K562 (cell line): ENCODE measurements around the gene SLC16A1. TPM values are rescaled to one million over a fixed set of nuclear protein-coding genes. Genes with fewer than 3 reads are reported as not detected.

ENCODE experiments used
- CAMTA2 ChIP-seq: fragments of 250-450 bp; sonication (Bioruptor Pico); conservative IDR thresholded peaks from 2 replicates; pipeline ENCODE4 v1.5.1; 2022
- EP300 ChIP-seq: IDR thresholded peaks from 2 replicates; pipeline ENCODE4 v1.6.1; 2012; ENCODE audit warnings: low read length, improper control_type of control experiment
- FOS ChIP-seq: IDR thresholded peaks from 3 replicates; pipeline ENCODE4 v1.6.1; 2011; ENCODE audit not compliant: insufficient read length; ENCODE audit errors: extremely low read depth
- HDAC1 ChIP-seq, 2 experiments: fragments of 450-650 bp; IDR thresholded peaks; 2 replicates each; pipeline ENCODE4 v1.6.1; 2016 to 2017; ENCODE audit warnings: inconsistent platforms in 1 of 2, mild to moderate bottlenecking in 1 of 2, moderate library complexity in 1 of 2
- MLLT1 ChIP-seq, 2 experiments: fragments of 450-650 bp; IDR thresholded peaks; 2 replicates each; pipeline ENCODE4 v1.6.1; 2016
- NFATC3 ChIP-seq: fragments of 450-650 bp; IDR thresholded peaks from 2 replicates; pipeline ENCODE4 v1.6.1; 2017; ENCODE audit warnings: mild to moderate bottlenecking
- TARDBP ChIP-seq: fragments of 450-650 bp; IDR thresholded peaks from 2 replicates; pipeline ENCODE4 v1.6.1; 2016
- TFAM ChIP-seq: fragments of 250-450 bp; sonication (Bioruptor Pico); conservative IDR thresholded peaks from 2 replicates; pipeline ENCODE4 v1.5.0; 2021; ENCODE audit warnings: mild to moderate bottlenecking, moderate library complexity
- TGIF2 ChIP-seq: sonication (generic); formaldehyde crosslinking; IDR thresholded peaks from 2 replicates; pipeline ENCODE4 v1.8.1; 2022; ENCODE audit warnings: mild to moderate bottlenecking, missing genetic modification reagents, moderate library complexity
- YY1 ChIP-seq, 3 experiments: IDR thresholded peaks; 2 replicates each; pipeline ENCODE4 v1.6.1; 2011; ENCODE audit warnings: low read length in 2 of 3, mild to moderate bottlenecking in 2 of 3, moderate library complexity in 2 of 3, borderline replicate concordance in 1 of 3, control low read depth in 1 of 3, low read depth in 1 of 3; ENCODE audit not compliant: insufficient read depth in 3 of 3, insufficient replicate concordance in 2 of 3, control insufficient read depth in 1 of 3, insufficient read length in 1 of 3; ENCODE audit errors: extremely low read depth in 1 of 3
- ZBTB34 ChIP-seq: fragments of 250-450 bp; sonication (Bioruptor Pico); IDR thresholded peaks from 2 replicates; pipeline ENCODE4 v1.8.0; 2021; ENCODE audit warnings: mild to moderate bottlenecking, moderate library complexity
- ZNF146 ChIP-seq: IDR thresholded peaks from one replicate; pipeline ENCODE4 v1.6.1; 2018; ENCODE audit warnings: missing compliant biosample characterization; ENCODE audit not compliant: unreplicated experiment
- ZNF184 ChIP-seq: sonication (generic); formaldehyde crosslinking; IDR thresholded peaks from 2 replicates; pipeline ENCODE4 v1.5.0; 2020; ENCODE audit warnings: missing genetic modification reagents
- ZNF778 ChIP-seq: fragments of 450-650 bp; formaldehyde crosslinking; IDR thresholded peaks from 2 replicates; pipeline ENCODE4 v1.4.0; 2020; ENCODE audit warnings: mild to moderate bottlenecking, moderate library complexity
- ZNF79 ChIP-seq: fragments of 250-450 bp; sonication (Bioruptor Pico); IDR thresholded peaks from 2 replicates; pipeline ENCODE4 v1.4.0; 2020; ENCODE audit warnings: low read depth, mild to moderate bottlenecking, moderate library complexity
- ZSCAN32 ChIP-seq: fragments of 450-650 bp; formaldehyde crosslinking; IDR thresholded peaks from 2 replicates; pipeline ENCODE4 v1.4.0; 2020; ENCODE audit warnings: mild to moderate bottlenecking, moderate library complexity
- polyA plus RNA-seq, 8 experiments: library from polyadenylated mRNA; depleted of rRNA in 4 of 8; stranded (reverse) in 5 of 8; unstranded in 3 of 8; fragments of >200 nt; fragmentation: Nextera tagmentation in 2 of 8; fragmentation: Illumina TruSeq in 1 of 8; extraction: Ambion mirVana in 2 of 8; extraction: Trizol in 1 of 8; gene quantifications; 2 replicates each; pipeline versions ENCODE4 v1.2.1 to v1.2.3, GENCODE V29; 2011 to 2014; ENCODE audit warnings: inconsistent platforms in 1 of 8, missing spikeins in 1 of 8
- total RNA-seq, 7 experiments: library from RNA; depleted of rRNA in 6 of 7; stranded (reverse); fragments of >200 nt in 6 of 7; fragmentation: Illumina TruSeq in 2 of 7; extraction: Trizol in 2 of 7; gene quantifications; 2 replicates each; pipeline versions ENCODE4 v1.2.1 to v1.2.3, GENCODE V29; 2011 to 2021; ENCODE audit warnings: low replicate concordance in 1 of 7
- TF ChIP-seq, protein P1 (sequence below): fragments of 450-650 bp; IDR thresholded peaks from 2 replicates; pipeline ENCODE4 v1.6.1; 2018; ENCODE audit not compliant: partially characterized antibody
- TF ChIP-seq, protein P2 (sequence below), 3 experiments: fragments of 200-800 bp in 1 of 3; sonication (Bioruptor generic) in 1 of 3; sonication (generic) in 1 of 3; formaldehyde crosslinking in 1 of 3; IDR thresholded peaks; 2 replicates each; pipeline versions ENCODE4 v1.6.1 to v1.8.0; 2016 to 2022; ENCODE audit warnings: mild to moderate bottlenecking in 2 of 3, missing compliant biosample characterization in 2 of 3, missing genetic modification characterization in 2 of 3, missing genetic modification reagents in 1 of 3
- TF ChIP-seq, protein P3 (sequence below): sonication (generic); formaldehyde crosslinking; IDR thresholded peaks from 2 replicates; pipeline ENCODE4 v1.9.0; 2022; ENCODE audit warnings: mild to moderate bottlenecking, missing genetic modification reagents

SLC16A1 gene
- total and polyA plus RNA-seq, 9 of the 15 experiments (the other 6 are each of a cell fraction or from before 2014, with no cell fraction given) = 73.1 to 244 (median 117) TPM

- TF ChIP-seq TARDBP = peak; percentile 96
- TF ChIP-seq ZSCAN32 (CRISPR knock-in tag) = 0 out of 2 replicates have a peak, but pooled peaks have one; percentile 42
- no peak for TF ChIP-seq TFAM (CRISPR knock-in tag)
- TF ChIP-seq, protein P1, sequence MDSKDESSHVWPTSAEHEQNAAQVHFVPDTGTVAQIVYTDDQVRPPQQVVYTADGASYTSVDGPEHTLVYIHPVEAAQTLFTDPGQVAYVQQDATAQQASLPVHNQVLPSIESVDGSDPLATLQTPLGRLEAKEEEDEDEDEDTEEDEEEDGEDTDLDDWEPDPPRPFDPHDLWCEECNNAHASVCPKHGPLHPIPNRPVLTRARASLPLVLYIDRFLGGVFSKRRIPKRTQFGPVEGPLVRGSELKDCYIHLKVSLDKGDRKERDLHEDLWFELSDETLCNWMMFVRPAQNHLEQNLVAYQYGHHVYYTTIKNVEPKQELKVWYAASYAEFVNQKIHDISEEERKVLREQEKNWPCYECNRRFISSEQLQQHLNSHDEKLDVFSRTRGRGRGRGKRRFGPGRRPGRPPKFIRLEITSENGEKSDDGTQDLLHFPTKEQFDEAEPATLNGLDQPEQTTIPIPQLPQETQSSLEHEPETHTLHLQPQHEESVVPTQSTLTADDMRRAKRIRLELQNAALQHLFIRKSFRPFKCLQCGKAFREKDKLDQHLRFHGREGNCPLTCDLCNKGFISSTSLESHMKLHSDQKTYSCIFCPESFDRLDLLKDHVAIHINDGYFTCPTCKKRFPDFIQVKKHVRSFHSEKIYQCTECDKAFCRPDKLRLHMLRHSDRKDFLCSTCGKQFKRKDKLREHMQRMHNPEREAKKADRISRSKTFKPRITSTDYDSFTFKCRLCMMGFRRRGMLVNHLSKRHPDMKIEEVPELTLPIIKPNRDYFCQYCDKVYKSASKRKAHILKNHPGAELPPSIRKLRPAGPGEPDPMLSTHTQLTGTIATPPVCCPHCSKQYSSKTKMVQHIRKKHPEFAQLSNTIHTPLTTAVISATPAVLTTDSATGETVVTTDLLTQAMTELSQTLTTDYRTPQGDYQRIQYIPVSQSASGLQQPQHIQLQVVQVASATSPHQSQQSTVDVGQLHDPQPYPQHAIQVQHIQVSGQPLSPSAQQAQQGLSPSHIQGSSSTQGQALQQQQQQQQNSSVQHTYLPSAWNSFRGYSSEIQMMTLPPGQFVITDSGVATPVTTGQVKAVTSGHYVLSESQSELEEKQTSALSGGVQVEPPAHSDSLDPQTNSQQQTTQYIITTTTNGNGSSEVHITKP = peak; percentile 11
- no peak for TF ChIP-seq ZBTB34 (CRISPR knock-in tag)
- peak in 1 of 2 experiments; percentile 92; a peak in 2 of 4 replicates for TF ChIP-seq HDAC1 (IDR thresholded peaks at IDR 0.05)
- TF ChIP-seq FOS = no peak
- no peak for TF ChIP-seq ZNF778 (CRISPR knock-in tag)
- TF ChIP-seq YY1 (IDR thresholded peaks at IDR 0.05; ENCODE audit: borderline replicate concordance in 1 of 3, control insufficient read depth in 1 of 3, extremely low read depth in 1 of 3, insufficient read depth in 3 of 3, insufficient read length in 1 of 3, insufficient replicate concordance in 2 of 3, low read depth in 1 of 3, low read length in 2 of 3) = no peak
- TF ChIP-seq, protein P2, sequence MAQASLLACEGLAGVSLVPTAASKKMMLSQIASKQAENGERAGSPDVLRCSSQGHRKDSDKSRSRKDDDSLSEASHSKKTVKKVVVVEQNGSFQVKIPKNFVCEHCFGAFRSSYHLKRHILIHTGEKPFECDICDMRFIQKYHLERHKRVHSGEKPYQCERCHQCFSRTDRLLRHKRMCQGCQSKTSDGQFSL (CRISPR knock-in tag; IDR thresholded peaks at IDR 0.05) = no peak
- TF ChIP-seq, protein P2 (tag; IDR thresholded peaks at IDR 0.05) = peak in 1 of 2 experiments; percentile 78; a peak in 1 of 4 replicates
- peak; percentile 53 for TF ChIP-seq EP300
- 0 out of 2 replicates have a peak, but pooled peaks have one; percentile 29 for TF ChIP-seq TGIF2 (CRISPR knock-in tag)
- TF ChIP-seq NFATC3 = no peak
- no peak for TF ChIP-seq ZNF184 (CRISPR knock-in tag)
- peak; percentile 38 for TF ChIP-seq ZNF146 (CRISPR knock-in tag)
- TF ChIP-seq MLLT1 (IDR thresholded peaks at IDR 0.05) = peak; percentile 88
- 0 out of 2 replicates have a peak, but pooled peaks have one; percentile 25 for TF ChIP-seq ZNF79 (CRISPR knock-in tag)
- 0 out of 2 replicates have a peak, but pooled peaks have one; percentile 7 for TF ChIP-seq CAMTA2 (CRISPR knock-in tag)
- TF ChIP-seq, protein P3, sequence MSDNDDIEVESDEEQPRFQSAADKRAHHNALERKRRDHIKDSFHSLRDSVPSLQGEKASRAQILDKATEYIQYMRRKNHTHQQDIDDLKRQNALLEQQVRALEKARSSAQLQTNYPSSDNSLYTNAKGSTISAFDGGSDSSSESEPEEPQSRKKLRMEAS (CRISPR knock-in tag) = peak; percentile 97
Observed at GRCh38 chr1:112955773-112956543, at the start of gene SLC16A1 (continued).
